Measurements from ENCODE around the gene UBAP2L. TPM values are rescaled to one million over a fixed set of nuclear protein-coding genes. Genes with fewer than 3 reads are reported as not detected.

Gene UBAP2L
- total and polyA plus RNA-seq, 7 donors: 23.4 to 80.8 (median 51.7) TPM

DNA sequence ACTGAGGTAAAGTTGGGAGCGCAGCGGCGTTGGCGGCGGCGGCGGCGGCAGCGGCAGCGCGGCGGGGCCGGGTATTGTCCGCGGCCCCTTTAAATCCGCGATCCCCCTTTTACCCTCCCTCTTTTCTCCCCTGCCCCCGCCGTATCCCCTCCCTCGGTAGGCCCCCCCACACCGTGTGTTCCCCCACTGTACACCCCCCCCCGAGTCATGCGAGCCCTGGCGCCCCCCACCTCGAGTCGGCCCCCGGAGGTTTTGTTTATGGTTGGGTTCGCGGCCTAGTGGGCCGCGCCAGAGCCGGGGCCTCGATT, 169 bp downstream of the UBAP2L start:
- Histone ChIP-seq H3K4me1 (peaks cover 0 to 59% (median 56%) of the 10 kb centered on the region in 4 donors), H3K27me3 (no peaks in the 10 kb centered on the region), H3K36me3 (peaks cover 7 to 38% (median 10%) of the 10 kb centered on the region in 4 donors), H3K4me3 (peak overlapping the region; percentile 55 to 82 (median 78)), H3K9me3 (no peaks in the 10 kb centered on the region), H3K27ac (peak overlapping the region; percentile 97 to 99 (median 98))
- DNase-seq: no peak
- intact Hi-C loops (cut with DNase I): loop anchor here (2.0 kb wide), 1 partner anchor 38 kb away; no protein-coding TSS in a partner anchor
- peak in 1 of 2 donors; percentile 34 for TF ChIP-seq POLR2A (IDR thresholded peaks at IDR 0.05)
- TF ChIP-seq POLR2AphosphoS5 (IDR thresholded peaks at IDR 0.05): no peak
- WGBS, 2 donors: 0% methylated on average over 23 to 33 of the region's 33 CpGs

DNA sequence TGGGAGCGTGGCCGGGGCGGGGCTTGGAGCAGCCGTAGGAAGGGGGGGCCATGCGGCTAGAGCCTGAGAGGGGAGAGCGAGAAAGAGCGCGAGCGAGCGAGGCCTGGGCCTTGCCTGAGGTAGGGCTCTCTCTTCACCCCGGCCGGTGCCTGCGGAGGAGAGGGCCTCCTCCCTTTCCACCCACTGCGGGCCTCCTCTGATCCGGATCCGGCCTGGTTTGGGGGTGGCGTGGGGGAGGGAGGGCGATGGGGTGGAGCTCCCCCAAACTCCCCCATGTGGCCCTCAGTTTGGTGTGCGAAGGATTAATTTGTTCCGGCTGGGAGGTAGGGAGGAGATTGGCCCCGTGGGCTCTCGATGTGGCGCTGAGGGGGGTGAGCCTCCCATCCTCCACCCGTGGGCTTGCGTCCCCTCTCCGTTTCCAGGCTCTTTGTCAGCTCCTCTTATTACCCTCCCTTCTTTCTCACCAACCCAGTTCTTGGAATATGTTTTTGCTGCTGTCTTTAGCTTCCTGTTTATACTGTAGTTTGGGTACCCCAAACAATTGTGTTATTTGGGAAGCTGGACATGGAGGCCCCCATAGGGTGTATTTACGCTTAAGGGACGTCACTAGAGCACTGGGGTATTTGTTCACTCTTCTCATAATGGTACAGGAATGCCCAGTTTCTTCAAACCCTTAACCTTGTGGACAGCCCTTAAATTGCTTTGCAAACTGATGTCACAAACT, 685 bp downstream of the UBAP2L start:
- peak; percentile 83 for DNase-seq
- Histone ChIP-seq H3K36me3 (peaks cover 7 to 42% (median 10%) of the 10 kb centered on the region in 4 donors), H3K9me3 (no peaks in the 10 kb centered on the region), H3K4me3 (peak overlapping the region; percentile 55 to 82 (median 78)), H3K4me1 (peaks cover 0 to 59% (median 55%) of the 10 kb centered on the region in 4 donors), H3K27me3 (no peaks in the 10 kb centered on the region), H3K27ac (peak overlapping the region; percentile 97 to 99 (median 98))
- TF ChIP-seq EP300 (IDR thresholded peaks at IDR 0.05): no peak
- TF ChIP-seq, protein P1, sequence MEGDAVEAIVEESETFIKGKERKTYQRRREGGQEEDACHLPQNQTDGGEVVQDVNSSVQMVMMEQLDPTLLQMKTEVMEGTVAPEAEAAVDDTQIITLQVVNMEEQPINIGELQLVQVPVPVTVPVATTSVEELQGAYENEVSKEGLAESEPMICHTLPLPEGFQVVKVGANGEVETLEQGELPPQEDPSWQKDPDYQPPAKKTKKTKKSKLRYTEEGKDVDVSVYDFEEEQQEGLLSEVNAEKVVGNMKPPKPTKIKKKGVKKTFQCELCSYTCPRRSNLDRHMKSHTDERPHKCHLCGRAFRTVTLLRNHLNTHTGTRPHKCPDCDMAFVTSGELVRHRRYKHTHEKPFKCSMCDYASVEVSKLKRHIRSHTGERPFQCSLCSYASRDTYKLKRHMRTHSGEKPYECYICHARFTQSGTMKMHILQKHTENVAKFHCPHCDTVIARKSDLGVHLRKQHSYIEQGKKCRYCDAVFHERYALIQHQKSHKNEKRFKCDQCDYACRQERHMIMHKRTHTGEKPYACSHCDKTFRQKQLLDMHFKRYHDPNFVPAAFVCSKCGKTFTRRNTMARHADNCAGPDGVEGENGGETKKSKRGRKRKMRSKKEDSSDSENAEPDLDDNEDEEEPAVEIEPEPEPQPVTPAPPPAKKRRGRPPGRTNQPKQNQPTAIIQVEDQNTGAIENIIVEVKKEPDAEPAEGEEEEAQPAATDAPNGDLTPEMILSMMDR (IDR thresholded peaks at IDR 0.05): no peak
- TF ChIP-seq POLR2AphosphoS5 (IDR thresholded peaks at IDR 0.05): no peak
- no peak for TF ChIP-seq POLR2A (IDR thresholded peaks at IDR 0.05)
- intact Hi-C loops (cut with DNase I): loop anchor here (2.0 kb wide), 1 partner anchor 39 kb away; no protein-coding TSS in a partner anchor
- 0 to 1% methylated on average over 28 of the region's 28 CpGs for whole genome bisulfite sequencing, 2 donors

DNA sequence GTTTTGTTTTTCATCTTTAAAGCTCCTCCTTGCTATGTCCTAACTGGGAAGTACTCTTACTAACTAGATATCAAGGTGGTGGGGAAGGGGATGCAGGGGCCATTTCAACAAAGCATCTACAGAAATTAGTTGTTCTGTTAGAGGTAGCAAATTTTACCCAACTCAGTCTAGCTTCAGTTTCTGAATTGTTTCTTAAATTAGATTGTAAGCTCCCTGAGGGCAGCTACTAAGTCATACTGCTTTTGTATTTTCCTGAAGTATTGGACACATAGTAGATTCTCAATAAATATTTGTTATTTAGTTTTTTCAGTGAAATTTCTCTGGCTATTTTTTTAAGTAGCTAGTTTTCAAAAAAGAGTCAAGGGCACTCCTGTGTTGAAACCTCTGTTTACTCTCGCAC, 1.8 kb downstream of the UBAP2L start:
- 83 to 97% methylated on average over 1 of the region's 1 CpG for WGBS, 2 donors
- DNase-seq: no peak
- Histone ChIP-seq H3K27me3 (no peaks in the 10 kb centered on the region), H3K27ac (peak overlapping the region; percentile 97 to 99 (median 98)), H3K9me3 (no peaks in the 10 kb centered on the region), H3K4me1 (peaks cover 0 to 59% (median 52%) of the 10 kb centered on the region in 4 donors), H3K36me3 (peaks cover 6 to 42% (median 10%) of the 10 kb centered on the region in 4 donors), H3K4me3 (peak overlapping the region in 1 of 4 donors; percentile 80)
- TF ChIP-seq EP300 (IDR thresholded peaks at IDR 0.05) (no peak), POLR2AphosphoS5 (IDR thresholded peaks at IDR 0.05) (no peak), POLR2A (IDR thresholded peaks at IDR 0.05) (no peak)
- TF ChIP-seq, protein P1 (IDR thresholded peaks at IDR 0.05): no peak
- intact Hi-C loops (cut with DNase I): no loop called here

DNA sequence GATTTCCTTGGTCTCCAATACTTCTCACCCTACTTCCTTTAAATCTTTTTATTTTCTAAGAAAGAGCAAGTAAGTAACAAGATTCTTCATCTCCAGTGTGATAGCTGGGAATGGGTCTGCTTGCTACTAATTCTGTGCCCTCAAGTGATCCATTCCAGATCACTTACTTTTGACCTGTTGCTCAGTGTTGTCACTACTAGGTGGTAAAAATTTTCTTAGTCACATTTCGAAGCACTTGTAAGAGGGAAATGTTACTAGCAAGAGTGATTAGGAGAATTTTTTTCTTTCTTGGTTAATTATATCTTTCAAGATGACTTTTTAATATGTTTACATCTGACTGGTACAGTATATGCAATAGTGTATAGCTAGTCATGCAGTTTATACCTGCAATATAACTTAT, 2.2 kb downstream of the UBAP2L start:
- H3K9me3 ChIP-seq: no peaks in the 10 kb centered on the region
- no peak overlapping the region for H3K4me3 ChIP-seq
- DNase-seq: no peak
- 82 to 88% methylated on average over 1 of the region's 1 CpG for WGBS, 2 donors
- H3K4me1 ChIP-seq: peaks cover 0 to 55% (median 49%) of the 10 kb centered on the region in 4 donors
- TF ChIP-seq, protein P1 (IDR thresholded peaks at IDR 0.05): no peak
- TF ChIP-seq POLR2A (IDR thresholded peaks at IDR 0.05) (no peak), EP300 (IDR thresholded peaks at IDR 0.05) (no peak), POLR2AphosphoS5 (IDR thresholded peaks at IDR 0.05) (no peak)
- H3K36me3 ChIP-seq: peaks cover 2 to 42% (median 10%) of the 10 kb centered on the region in 4 donors
- no peaks in the 10 kb centered on the region for H3K27me3 ChIP-seq
- H3K27ac ChIP-seq: peak overlapping the region in 2 of 4 donors; percentile 99
- intact Hi-C loops (cut with DNase I): no loop called here

DNA sequence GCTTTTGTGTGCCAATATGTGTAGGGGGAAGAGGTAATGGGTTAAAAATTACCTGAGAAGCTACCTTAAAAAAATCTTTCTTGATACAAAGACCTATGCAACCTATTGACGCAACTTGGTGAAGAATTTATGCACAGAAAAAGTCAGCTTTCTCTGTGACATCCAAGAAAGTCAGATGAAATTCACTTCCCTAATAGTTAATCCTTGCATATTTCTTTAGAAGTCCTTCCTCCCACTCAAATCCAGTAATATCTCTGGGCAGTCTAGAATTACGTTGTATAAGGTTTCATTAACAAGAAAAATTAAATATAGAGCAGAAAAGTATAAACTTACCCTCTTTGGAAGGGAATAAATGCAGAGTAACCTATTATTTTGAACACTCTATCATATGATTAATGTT, 2.9 kb downstream of the UBAP2L start:
- Histone ChIP-seq H3K36me3 (peaks cover 0 to 42% (median 13%) of the 10 kb centered on the region in 4 donors), H3K4me3 (no peak overlapping the region), H3K4me1 (peaks cover 0 to 48% (median 42%) of the 10 kb centered on the region in 4 donors), H3K27me3 (no peaks in the 10 kb centered on the region), H3K27ac (no peak overlapping the region), H3K9me3 (no peaks in the 10 kb centered on the region)
- TF ChIP-seq POLR2A (IDR thresholded peaks at IDR 0.05): no peak
- no peak for TF ChIP-seq EP300 (IDR thresholded peaks at IDR 0.05)
- no peak for TF ChIP-seq POLR2AphosphoS5 (IDR thresholded peaks at IDR 0.05)
- TF ChIP-seq, protein P1 (IDR thresholded peaks at IDR 0.05): no peak
- DNase-seq: no peak
- intact Hi-C loops (cut with DNase I): no loop called here
- 76 to 80% methylated on average over 2 of the region's 2 CpGs for WGBS, 2 donors

Data from sigmoid colon (tissue), 7 donors.